Panc1 (cell line): ENCODE measurements around the gene MAP2K6. TPM values are rescaled to one million over a fixed set of nuclear protein-coding genes. Genes with fewer than 3 reads are reported as not detected.

Experiments
- ATAC-seq: fragments of 200-7000 bp; cut with Tn5 transposase; 2 replicates; pipeline ENCODE4 v1.9.1; 2020; ENCODE audit warnings: mild to moderate bottlenecking, moderate library complexity
- BruUV-seq: library from RNA; stranded (reverse); fragments of 400-500 nt; replicated peaks from 2 replicates; lab custom pipeline; 2021; lab: Mats Ljungman, UMichigan
- CTCF ChIA-PET: fragments of 300-600 bp; sonication (Branson Sonifier 250); formaldehyde crosslinking; loops from one replicate; lab custom pipeline; 2022; ENCODE audit warnings: antibody characterized with exemption; lab: Charles Lee
- POLR2A ChIA-PET: fragments of 300-600 bp; sonication (Branson Sonifier 250); formaldehyde crosslinking; loops from one replicate; lab custom pipeline; 2022; ENCODE audit warnings: antibody characterized with exemption; lab: Charles Lee
- DNase-seq: peaks from one replicate; pipeline ENCODE4 v3.0.0-alpha.2; 2010; ENCODE audit warnings: low read depth, low spot score
- H3K27ac ChIP-seq: 2 replicates; pipeline ENCODE4 v1.5.1; 2011; ENCODE audit warnings: mild to moderate bottlenecking, low read length, inconsistent platforms
- H3K27me3 ChIP-seq: fragments of 200-500 bp; sonication (Bioruptor generic); 2 replicates; pipeline ENCODE4 v1.6.0; 2014; ENCODE audit warnings: low read length, inconsistent platforms; ENCODE audit not compliant: control insufficient read depth, insufficient read depth
- H3K36me3 ChIP-seq: fragments of 200-500 bp; sonication (Bioruptor generic); 2 replicates; pipeline ENCODE4 v1.5.1; 2014; ENCODE audit warnings: inconsistent platforms, mild to moderate bottlenecking, low read length, moderate library complexity; ENCODE audit not compliant: control insufficient read depth, insufficient read depth
- H3K4me1 ChIP-seq: 2 replicates; pipeline ENCODE4 v1.5.1; 2011; ENCODE audit warnings: inconsistent platforms, mild to moderate bottlenecking, low read length, moderate library complexity; ENCODE audit not compliant: control insufficient read depth, insufficient read depth
- H3K4me3 ChIP-seq, 2 experiments: 2 replicates each; pipeline ENCODE4 v1.5.1; 2011 to 2012; ENCODE audit warnings: low read depth in 2 of 2, low read length in 2 of 2, mild to moderate bottlenecking in 2 of 2, inconsistent platforms in 1 of 2, moderate library complexity in 1 of 2
- H3K9me3 ChIP-seq: fragments of 200-500 bp; sonication (Bioruptor generic); 2 replicates; pipeline ENCODE4 v1.5.1; 2014; ENCODE audit warnings: low read depth, mild to moderate bottlenecking, inconsistent platforms, low read length, moderate library complexity; ENCODE audit not compliant: control insufficient read depth, insufficient read depth
- POLR2AphosphoS5 ChIP-seq: IDR thresholded peaks from 2 replicates; pipeline ENCODE4 v1.6.1; 2012; ENCODE audit warnings: mild to moderate bottlenecking, low read depth, low read length, moderate library complexity
- TCF7L2 ChIP-seq: IDR thresholded peaks from 2 replicates; pipeline ENCODE4 v1.6.1; 2011; ENCODE audit warnings: mild to moderate bottlenecking, low read depth, low read length, inconsistent platforms
- in situ Hi-C: cut with HindIII; loops from 2 replicates; pipeline ENCODE4 v1.10.0; 2016; ENCODE audit warnings: low sequenced_read_pairs, low pct_unique_long_range_greater_than_20kb
- intact Hi-C: fragments of 100-400 bp; cut with micrococcal nuclease; formaldehyde crosslinking; loops from one replicate; pipeline ENCODE4 v1.10.0; 2022; ENCODE audit not compliant: unreplicated experiment
- total RNA-seq: library from RNA; stranded (reverse); gene quantifications from one replicate; pipeline ENCODE4 v1.2.1, GENCODE V29; 2021; ENCODE audit not compliant: unreplicated experiment
- TF ChIP-seq, protein P1 (sequence below): fragments of 450-650 bp; IDR thresholded peaks from 2 replicates; pipeline ENCODE4 v1.5.1; 2017; ENCODE audit warnings: mild to moderate bottlenecking
- TF ChIP-seq, protein P2 (sequence below), 2 experiments: IDR thresholded peaks; 2 replicates each; pipeline ENCODE4 v1.6.1; 2011 to 2012; ENCODE audit warnings: low read depth in 2 of 2, control low read depth in 1 of 2, low read length in 1 of 2, mild to moderate bottlenecking in 1 of 2, moderate library complexity in 1 of 2; ENCODE audit not compliant: insufficient read depth in 1 of 2

MAP2K6 gene
- total RNA-seq, 1 experiment from 2014 or later: 11.8 TPM

GRCh38 chr17:69602972-69603371, 188.5 kb downstream of the MAP2K6 start:
- Histone ChIP-seq H3K4me1 (peaks cover 3% of the 10 kb centered on the region; the same call in 1 of the 2 replicates), H3K9me3 (no peaks in the 10 kb centered on the region), H3K36me3 (no peaks in the 10 kb centered on the region), H3K27me3 (no peaks in the 10 kb centered on the region), H3K4me3 (no peak overlapping the region), H3K27ac (no peak overlapping the region)
- ATAC-seq (no peak), DNase-seq (no peak)
- CTCF ChIA-PET: no interaction called here
- POLR2A ChIA-PET: interaction anchor here (0.6 kb wide), 3 partner anchors 10 to 341 kb away, joined by 3 to 5 read pairs (median 3); no protein-coding TSS in a partner anchor
- no TSS peak for BruUV-seq
- TF ChIP-seq TCF7L2 (no peak), POLR2AphosphoS5 (no peak)
- TF ChIP-seq, protein P1, sequence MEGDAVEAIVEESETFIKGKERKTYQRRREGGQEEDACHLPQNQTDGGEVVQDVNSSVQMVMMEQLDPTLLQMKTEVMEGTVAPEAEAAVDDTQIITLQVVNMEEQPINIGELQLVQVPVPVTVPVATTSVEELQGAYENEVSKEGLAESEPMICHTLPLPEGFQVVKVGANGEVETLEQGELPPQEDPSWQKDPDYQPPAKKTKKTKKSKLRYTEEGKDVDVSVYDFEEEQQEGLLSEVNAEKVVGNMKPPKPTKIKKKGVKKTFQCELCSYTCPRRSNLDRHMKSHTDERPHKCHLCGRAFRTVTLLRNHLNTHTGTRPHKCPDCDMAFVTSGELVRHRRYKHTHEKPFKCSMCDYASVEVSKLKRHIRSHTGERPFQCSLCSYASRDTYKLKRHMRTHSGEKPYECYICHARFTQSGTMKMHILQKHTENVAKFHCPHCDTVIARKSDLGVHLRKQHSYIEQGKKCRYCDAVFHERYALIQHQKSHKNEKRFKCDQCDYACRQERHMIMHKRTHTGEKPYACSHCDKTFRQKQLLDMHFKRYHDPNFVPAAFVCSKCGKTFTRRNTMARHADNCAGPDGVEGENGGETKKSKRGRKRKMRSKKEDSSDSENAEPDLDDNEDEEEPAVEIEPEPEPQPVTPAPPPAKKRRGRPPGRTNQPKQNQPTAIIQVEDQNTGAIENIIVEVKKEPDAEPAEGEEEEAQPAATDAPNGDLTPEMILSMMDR: no peak
- TF ChIP-seq, protein P2, sequence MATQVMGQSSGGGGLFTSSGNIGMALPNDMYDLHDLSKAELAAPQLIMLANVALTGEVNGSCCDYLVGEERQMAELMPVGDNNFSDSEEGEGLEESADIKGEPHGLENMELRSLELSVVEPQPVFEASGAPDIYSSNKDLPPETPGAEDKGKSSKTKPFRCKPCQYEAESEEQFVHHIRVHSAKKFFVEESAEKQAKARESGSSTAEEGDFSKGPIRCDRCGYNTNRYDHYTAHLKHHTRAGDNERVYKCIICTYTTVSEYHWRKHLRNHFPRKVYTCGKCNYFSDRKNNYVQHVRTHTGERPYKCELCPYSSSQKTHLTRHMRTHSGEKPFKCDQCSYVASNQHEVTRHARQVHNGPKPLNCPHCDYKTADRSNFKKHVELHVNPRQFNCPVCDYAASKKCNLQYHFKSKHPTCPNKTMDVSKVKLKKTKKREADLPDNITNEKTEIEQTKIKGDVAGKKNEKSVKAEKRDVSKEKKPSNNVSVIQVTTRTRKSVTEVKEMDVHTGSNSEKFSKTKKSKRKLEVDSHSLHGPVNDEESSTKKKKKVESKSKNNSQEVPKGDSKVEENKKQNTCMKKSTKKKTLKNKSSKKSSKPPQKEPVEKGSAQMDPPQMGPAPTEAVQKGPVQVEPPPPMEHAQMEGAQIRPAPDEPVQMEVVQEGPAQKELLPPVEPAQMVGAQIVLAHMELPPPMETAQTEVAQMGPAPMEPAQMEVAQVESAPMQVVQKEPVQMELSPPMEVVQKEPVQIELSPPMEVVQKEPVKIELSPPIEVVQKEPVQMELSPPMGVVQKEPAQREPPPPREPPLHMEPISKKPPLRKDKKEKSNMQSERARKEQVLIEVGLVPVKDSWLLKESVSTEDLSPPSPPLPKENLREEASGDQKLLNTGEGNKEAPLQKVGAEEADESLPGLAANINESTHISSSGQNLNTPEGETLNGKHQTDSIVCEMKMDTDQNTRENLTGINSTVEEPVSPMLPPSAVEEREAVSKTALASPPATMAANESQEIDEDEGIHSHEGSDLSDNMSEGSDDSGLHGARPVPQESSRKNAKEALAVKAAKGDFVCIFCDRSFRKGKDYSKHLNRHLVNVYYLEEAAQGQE (IDR thresholded peaks at IDR 0.05; ENCODE audit: insufficient read depth in 1 of 2, low read depth in 2 of 2, low read length in 1 of 2): no peak
- intact Hi-C loops (no loop called here), in situ Hi-C loops (no loop called here)

Other genes with a start within 250 kb of the MAP2K6 start
- gene ABCA10, start 185.9 kb upstream of the MAP2K6 start, total RNA-seq: 0.90 TPM
- 13.3 TPM for gene ABCA5, start 87.6 kb upstream of the MAP2K6 start, total RNA-seq